HepG2 (cell line): ENCODE results near the gene ZMYND8. TPM values are rescaled to one million over a fixed set of nuclear protein-coding genes. Genes with fewer than 3 reads are reported as not detected.
A peak's percentile ranks its signal among the peaks of the same experiment; 100 is the strongest.

Experiments used
- FOXP1 ChIP-seq, 2 experiments: fragments of 450-650 bp in 1 of 2; IDR thresholded peaks; 2 replicates each; pipeline ENCODE4 v1.6.1; 2017 to 2018; ENCODE audit warnings: antibody characterized with exemption in 1 of 2
- GMEB2 ChIP-seq: IDR thresholded peaks from 2 replicates; pipeline ENCODE4 v1.6.1; 2016; ENCODE audit warnings: missing biosample characterization, missing genetic modification reagents, low read depth
- KLF16 ChIP-seq, 2 experiments: sonication (generic) in 1 of 2; formaldehyde crosslinking in 1 of 2; IDR thresholded peaks; 2 replicates each; pipeline versions ENCODE4 v1.6.1 to v1.8.0; 2016 to 2023; ENCODE audit warnings: missing genetic modification reagents in 2 of 2, missing compliant biosample characterization in 1 of 2
- MEIS2 ChIP-seq: sonication (generic); formaldehyde crosslinking; IDR thresholded peaks from 2 replicates; pipeline ENCODE4 v1.9.0; 2021; ENCODE audit warnings: mild to moderate bottlenecking, missing genetic modification reagents
- NFAT5 ChIP-seq: sonication (generic); formaldehyde crosslinking; IDR thresholded peaks from 2 replicates; pipeline ENCODE4 v1.4.0; 2020; ENCODE audit warnings: missing genetic modification reagents
- PATZ1 ChIP-seq: sonication (generic); formaldehyde crosslinking; IDR thresholded peaks from 2 replicates; pipeline ENCODE4 v1.4.0; 2020; ENCODE audit warnings: missing genetic modification reagents
- SOX13 ChIP-seq, 3 experiments: fragments of 450-650 bp in 1 of 3; sonication (generic) in 1 of 3; formaldehyde crosslinking in 1 of 3; IDR thresholded peaks in 2 of 3; conservative IDR thresholded peaks in 1 of 3; 2 replicates each; pipeline versions ENCODE4 v1.5.0 to v1.6.1; 2016 to 2020; ENCODE audit warnings: antibody characterized with exemption in 1 of 3, mild to moderate bottlenecking in 1 of 3, missing compliant biosample characterization in 1 of 3, missing genetic modification reagents in 1 of 3, moderate library complexity in 1 of 3
- TIGD3 ChIP-seq: sonication (generic); formaldehyde crosslinking; IDR thresholded peaks from 2 replicates; pipeline ENCODE4 v1.5.1; 2020; ENCODE audit warnings: mild to moderate bottlenecking, missing genetic modification reagents, borderline replicate concordance
- ZBTB37 ChIP-seq: sonication (generic); formaldehyde crosslinking; IDR thresholded peaks from 2 replicates; pipeline ENCODE4 v1.4.0; 2020; ENCODE audit warnings: mild to moderate bottlenecking, missing genetic modification reagents
- ZNF274 ChIP-seq: sonication (generic); formaldehyde crosslinking; IDR thresholded peaks from 2 replicates; pipeline ENCODE4 v1.5.1; 2020; ENCODE audit warnings: mild to moderate bottlenecking, missing genetic modification reagents
- ZNF276 ChIP-seq: sonication (generic); formaldehyde crosslinking; IDR thresholded peaks from 2 replicates; pipeline ENCODE4 v1.4.0; 2020; ENCODE audit warnings: mild to moderate bottlenecking, low read depth, missing genetic modification reagents
- polyA plus RNA-seq, 8 experiments: library from polyadenylated mRNA; depleted of rRNA in 3 of 8; stranded (reverse) in 7 of 8; unstranded in 1 of 8; fragments of >200 nt; fragmentation: Illumina TruSeq in 4 of 8; extraction: Trizol in 4 of 8; gene quantifications; 2 replicates each; pipeline versions ENCODE4 v1.2.1 to v1.2.3, GENCODE V29; 2011 to 2016; ENCODE audit warnings: low read depth in 4 of 8, missing spikeins in 1 of 8, mixed read lengths in 1 of 8; ENCODE audit not compliant: insufficient read depth in 1 of 8
- total RNA-seq, 5 experiments: library from RNA; depleted of rRNA; stranded (reverse); fragments of >200 nt; fragmentation: Illumina TruSeq; extraction: Trizol; gene quantifications; 2 replicates each; pipeline ENCODE4 v1.2.3, GENCODE V29; 2016; ENCODE audit warnings: low read depth in 1 of 5

Gene ZMYND8
- total and polyA plus RNA-seq, 2 of the 13 experiments (the other 11 are each of a cell fraction or from before 2014, with no cell fraction given) = 53.9 to 84.7 TPM

- TF ChIP-seq GMEB2 (CRISPR knock-in tag) = no peak
- no peak; the same call in 1 of the 2 replicates for TF ChIP-seq ZNF276 (CRISPR knock-in tag)
- TF ChIP-seq SOX13 (IDR thresholded peaks at IDR 0.05) = peak; percentile 62; the same call in 1 of the 2 replicates
- peak in 1 of 2 experiments; percentile 93; a peak in 2 of 4 replicates for TF ChIP-seq SOX13 (CRISPR knock-in tag; conservative IDR thresholded peaks at IDR 0.05 in 1 of 2, IDR thresholded peaks at IDR 0.05 in 1 of 2)
- TF ChIP-seq TIGD3 (CRISPR knock-in tag) = no peak
- TF ChIP-seq PATZ1 (CRISPR knock-in tag) = peak; percentile 69
- peak; percentile 56; the same call in 1 of the 2 replicates for TF ChIP-seq MEIS2 (CRISPR knock-in tag)
- no peak for TF ChIP-seq ZNF274 (CRISPR knock-in tag)
- TF ChIP-seq KLF16 (CRISPR knock-in tag; IDR thresholded peaks at IDR 0.05) = peak in 1 of 2 experiments; percentile 79; a peak in 2 of 4 replicates
- no peak for TF ChIP-seq NFAT5 (CRISPR knock-in tag)
- 0 out of 2 replicates have a peak, but pooled peaks have one; percentile 70 for TF ChIP-seq ZBTB37 (CRISPR knock-in tag)
- no peak for TF ChIP-seq FOXP1 (IDR thresholded peaks at IDR 0.05)
- peak; percentile 81; the same call in 1 of the 2 replicates for TF ChIP-seq FOXP1 (CRISPR knock-in tag; IDR thresholded peaks at IDR 0.05)
Observed at GRCh38 chr20:47233333-47234188, 122.9 kb downstream of the ZMYND8 start (continued).
